Fibroblast of peridontal ligament (primary cell): Measurements from ENCODE around the gene ZMIZ1.

Source experiments
- DNase-seq: peaks from one replicate; pipeline ENCODE4 v3.0.0-alpha.2; 2010; ENCODE audit errors: extremely low read depth

ZMIZ1 gene

GRCh38 chr10:79342811-79343561, 274.2 kb downstream of the ZMIZ1 start:
- peak; percentile 41 for DNase-seq

DNA sequence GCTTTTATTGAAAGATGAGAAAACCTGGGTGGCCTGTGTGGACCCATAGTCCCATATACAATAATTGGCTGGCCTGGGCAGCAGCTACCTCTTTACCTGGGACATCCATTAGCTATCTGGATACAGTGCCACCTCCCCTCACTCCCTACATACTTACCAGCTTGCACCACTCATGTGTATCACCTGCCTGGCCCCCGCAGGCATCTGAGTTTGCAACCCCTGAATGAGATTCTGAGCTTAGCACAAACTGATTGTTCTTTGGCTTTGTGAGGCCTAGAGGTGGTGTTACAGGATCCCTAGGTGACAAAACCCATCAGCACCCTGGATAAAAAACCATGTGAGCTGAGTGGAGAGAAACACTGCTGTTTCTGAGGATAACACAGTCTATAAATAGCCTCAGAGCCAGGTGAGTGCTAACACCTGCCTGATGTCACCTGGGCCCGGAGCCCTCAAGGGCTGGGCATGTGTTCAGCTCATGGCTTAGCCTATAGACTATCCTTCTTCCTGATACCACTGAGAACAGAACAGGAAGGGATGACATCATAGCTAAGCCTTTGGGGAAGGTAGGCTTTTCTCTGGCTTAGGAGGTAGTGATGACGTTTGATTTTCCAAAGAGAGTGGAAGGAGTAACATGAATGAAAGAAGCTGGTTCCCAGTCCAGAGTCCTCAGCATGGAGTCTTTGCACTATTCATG, 275.9 kb downstream of the ZMIZ1 start:
- no peak for DNase-seq

DNA sequence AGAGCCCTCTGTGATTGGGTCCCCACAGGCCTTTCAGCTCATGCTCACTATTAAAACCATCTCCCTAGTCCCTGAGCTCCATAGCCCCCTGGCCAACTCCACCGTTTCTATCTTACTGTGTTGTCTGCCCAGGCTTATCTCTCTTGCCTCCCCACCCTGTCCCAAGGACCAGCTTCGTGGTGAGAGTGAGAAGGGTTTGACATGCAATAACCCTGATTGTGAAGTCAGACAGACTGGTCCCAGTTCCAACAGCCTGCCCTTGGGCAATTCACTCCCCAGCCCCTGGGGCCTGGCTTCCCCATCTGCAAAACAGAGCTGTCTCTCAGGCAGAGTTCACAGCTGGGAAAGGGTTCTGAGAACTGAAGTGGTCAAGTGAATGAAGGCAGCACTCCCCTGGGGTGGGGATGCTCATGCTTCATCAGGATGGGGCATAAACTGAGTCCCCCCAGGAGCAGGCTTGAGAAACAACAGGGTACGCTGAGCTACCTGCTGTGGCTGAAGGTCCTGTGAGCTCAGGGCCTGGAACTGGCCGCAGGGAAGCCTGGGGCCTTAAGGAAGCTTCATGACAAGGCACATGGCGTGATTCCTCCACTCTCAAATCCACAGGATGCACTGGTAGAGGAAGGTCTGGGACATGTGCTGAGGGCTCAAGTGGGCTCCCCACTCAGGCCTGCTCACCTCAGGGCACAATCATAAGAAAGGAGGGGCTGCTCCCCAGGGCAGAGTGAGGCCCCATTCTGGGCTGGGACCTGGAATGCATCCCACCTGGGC, 276.7 kb downstream of the ZMIZ1 start:
- DNase-seq, result no peak

DNA sequence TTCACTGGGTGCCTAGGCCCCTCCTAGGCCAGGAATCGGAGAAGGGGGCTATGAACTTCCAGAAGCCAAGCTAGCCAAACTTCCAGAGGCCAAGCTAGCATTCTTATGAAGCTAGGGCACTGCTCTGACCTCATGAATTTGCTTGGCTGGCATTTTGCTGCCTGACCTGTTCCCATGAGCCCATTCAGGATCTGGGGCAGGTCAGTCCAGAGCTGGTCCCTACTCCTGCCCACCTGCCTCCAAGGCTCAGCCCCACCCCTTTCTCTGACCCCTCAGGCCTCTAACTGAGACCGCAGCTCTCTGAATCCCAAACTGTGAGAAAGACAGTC, 277.2 kb downstream of the ZMIZ1 start:
- no peak for DNase-seq

GRCh38 chr10:79346388-79347225, 277.8 kb downstream of the ZMIZ1 start:
- DNase-seq, result no peak

DNA sequence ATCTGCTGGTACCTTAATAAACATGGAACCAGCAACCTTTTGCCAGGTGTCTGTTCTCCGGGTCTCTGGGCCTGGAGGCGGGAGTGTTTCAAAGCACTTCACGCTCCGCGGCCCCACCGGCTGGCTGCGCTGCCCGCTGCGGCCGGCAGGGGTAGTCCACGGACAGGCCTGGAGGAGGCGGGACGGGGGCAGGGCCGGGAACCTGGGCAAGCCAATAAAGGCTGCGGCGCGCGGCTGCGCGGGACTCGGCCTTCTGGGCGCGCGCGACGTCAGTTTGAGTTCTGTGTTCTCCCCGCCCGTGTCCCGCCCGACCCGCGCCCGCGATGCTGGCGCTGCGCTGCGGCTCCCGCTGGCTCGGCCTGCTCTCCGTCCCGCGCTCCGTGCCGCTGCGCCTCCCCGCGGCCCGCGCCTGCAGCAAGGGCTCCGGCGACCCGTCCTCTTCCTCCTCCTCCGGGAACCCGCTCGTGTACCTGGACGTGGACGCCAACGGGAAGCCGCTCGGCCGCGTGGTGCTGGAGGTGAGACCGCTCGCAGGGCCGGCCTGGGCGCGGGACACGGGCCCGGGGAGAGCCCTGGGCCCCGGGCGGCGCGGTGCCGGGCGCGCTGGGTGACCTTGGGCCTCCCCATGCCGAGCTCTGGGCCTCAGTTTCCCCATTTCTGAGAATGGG, 278.6 kb downstream of the ZMIZ1 start, which contains the start of gene PPIF:
PPIF (plus strand) TSS at position 244 of the 668 bp plus-strand sequence; CDS start at position 324, 80 bp downstream.
- DNase-seq, result peak; percentile 87

- peak; percentile 63 for DNase-seq
Measured at GRCh38 chr10:79347894-79348639, 279.3 kb downstream of the ZMIZ1 start.

DNA sequence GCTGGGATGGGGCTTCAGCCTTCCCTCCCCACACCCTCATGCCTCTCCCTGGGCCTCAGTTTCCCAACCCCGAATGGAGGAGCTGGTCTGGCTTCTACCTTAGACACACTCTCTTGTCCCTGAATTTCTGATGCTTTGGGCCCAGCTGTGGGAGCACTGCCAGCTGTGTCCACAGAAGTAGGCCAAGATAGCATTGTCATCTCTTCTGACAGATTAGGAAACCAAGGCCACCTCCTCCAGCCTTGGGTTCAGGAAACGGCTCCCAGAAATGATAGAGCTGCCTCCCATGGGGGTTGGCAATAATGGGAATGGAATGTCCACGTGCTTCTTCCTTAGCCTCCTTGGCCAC, 279.8 kb downstream of the ZMIZ1 start:
- no peak for DNase-seq

- no peak for DNase-seq
Measured at GRCh38 chr10:79349072-79349491, 280.3 kb downstream of the ZMIZ1 start.

GRCh38 chr10:79349766-79350406, 281.1 kb downstream of the ZMIZ1 start:
- DNase-seq, result no peak

- no peak for DNase-seq
Measured at GRCh38 chr10:79350407-79351154, 281.8 kb downstream of the ZMIZ1 start.

- no peak for DNase-seq
Measured at GRCh38 chr10:79351332-79351731, 282.6 kb downstream of the ZMIZ1 start.

DNA sequence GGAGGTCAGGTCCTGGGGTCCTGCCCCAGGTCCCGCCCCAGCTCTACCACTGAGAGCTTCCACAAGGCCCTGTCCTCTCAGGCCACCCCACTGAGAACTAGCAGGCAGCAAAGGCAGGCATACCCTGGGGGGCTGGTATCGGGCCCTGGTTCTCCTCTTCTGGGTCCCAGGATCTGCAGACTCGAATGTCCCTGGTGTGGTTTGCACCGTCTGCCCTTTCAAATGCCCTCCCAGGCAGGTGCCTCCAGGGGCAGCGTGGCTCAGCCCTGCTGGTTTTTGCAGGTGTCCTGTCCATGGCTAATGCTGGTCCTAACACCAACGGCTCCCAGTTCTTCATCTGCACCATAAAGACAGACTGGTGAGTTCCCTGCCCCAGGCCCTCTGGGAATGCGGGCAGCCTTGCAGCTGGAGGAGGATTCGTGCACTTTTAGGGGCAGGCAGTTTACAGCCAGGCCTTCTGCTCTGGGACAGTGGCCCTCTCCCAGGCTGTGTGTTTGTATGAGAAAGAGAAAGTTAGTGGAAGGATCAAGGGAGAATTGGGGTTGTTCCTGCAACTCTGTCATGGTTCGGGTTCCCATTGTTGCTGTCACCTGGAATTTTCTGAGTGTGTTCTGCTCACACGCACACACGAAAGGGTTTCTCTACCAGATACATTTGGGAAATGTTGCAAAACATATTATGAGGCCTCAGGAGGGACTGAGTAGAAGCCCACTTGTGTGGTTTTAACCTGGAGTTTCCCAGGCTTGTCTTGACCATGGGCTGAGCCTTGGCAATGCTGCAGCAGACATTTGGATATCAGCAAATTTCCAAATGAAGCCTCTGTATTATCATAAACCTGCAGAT, 283.5 kb downstream of the ZMIZ1 start:
- no peak for DNase-seq

GRCh38 chr10:79353000-79353406, 284.2 kb downstream of the ZMIZ1 start:
- no peak for DNase-seq

DNA sequence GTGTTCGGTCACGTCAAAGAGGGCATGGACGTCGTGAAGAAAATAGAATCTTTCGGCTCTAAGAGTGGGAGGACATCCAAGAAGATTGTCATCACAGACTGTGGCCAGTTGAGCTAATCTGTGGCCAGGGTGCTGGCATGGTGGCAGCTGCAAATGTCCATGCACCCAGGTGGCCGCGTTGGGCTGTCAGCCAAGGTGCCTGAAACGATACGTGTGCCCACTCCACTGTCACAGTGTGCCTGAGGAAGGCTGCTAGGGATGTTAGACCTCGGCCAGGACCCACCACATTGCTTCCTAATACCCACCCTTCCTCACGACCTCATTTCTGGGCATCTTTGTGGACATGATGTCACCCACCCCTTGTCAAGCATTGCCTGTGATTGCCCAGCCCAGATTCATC, 285.0 kb downstream of the ZMIZ1 start:
- DNase-seq, result no peak

DNA sequence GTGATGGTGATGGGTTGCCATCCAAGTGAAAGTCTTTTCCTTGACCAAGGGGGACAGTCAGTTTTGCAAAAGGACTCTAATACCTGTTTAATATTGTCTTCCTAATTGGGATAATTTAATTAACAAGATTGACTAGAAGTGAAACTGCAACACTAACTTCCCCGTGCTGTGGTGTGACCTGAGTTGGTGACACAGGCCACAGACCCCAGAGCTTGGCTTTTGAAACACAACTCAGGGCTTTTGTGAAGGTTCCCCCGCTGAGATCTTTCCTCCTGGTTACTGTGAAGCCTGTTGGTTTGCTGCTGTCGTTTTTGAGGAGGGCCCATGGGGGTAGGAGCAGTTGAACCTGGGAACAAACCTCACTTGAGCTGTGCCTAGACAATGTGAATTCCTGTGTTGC, 285.4 kb downstream of the ZMIZ1 start:
- DNase-seq, result no peak

DNA sequence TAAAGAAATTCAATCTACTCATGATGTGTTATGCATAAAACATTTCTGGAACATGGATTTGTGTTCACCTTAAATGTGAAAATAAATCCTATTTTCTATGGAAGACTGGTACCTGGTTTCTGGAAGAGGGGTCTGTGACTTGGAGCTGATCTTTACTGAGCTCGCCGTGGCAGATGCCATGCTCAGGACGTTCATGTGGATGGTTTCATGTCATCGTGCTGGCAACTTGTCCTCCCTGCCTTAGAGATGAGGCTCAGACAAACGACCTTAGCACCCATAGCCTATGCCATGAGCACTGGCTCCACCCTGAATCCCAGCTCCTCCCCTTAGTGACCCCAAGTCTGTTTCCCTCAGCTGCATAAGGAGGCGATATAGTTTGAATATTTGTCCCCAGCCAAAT, 285.8 kb downstream of the ZMIZ1 start:
- DNase-seq, result no peak

DNA sequence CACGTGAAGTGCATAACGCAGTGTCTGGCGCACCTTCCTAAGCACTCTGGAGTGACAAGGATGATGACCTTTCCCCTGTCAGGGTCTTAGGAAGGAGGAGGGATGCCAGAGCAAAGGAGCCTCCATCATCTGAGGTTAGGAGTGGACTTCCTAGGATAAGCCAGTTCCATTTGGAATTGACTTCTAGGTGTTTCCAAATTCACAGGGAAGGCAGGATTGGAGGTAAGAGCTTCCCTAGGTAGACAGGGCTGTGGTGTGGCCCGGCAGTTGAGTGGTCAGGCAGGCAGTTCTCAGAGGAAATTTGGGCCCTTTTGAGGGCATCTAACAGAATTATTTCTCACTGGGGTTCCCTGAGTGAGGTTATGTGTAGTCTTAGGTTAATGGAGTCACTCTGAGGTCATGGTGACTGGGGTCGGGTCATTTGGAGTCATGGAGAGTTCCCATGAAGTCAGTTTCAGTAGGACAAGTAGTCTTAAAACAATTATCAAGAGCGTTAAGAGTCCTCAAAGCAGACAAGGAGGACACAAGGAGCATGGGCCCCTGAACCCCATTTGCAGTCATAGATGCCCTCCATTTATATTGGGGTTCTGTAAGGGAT, 286.8 kb downstream of the ZMIZ1 start:
- DNase-seq, result no peak
